HUES6 (cell line): Measurements from ENCODE around the gene EDEM1.
"Not testable (repeated sequence)": the region's sequence is repeated elsewhere in the genome, so short reads cannot be mapped to it uniquely, and the experiment has no call there.

ENCODE experiments used
- H3K27ac ChIP-seq: 2 replicates; pipeline ENCODE4 v1.7.0; 2013; ENCODE audit warnings: low read depth, mild to moderate bottlenecking, low read length, inconsistent platforms
- H3K27me3 ChIP-seq: 2 replicates; pipeline ENCODE4 v1.6.1; 2013; ENCODE audit warnings: low read length; ENCODE audit not compliant: control insufficient read depth, insufficient read depth
- H3K36me3 ChIP-seq: 2 replicates; pipeline ENCODE4 v1.6.1; 2013; ENCODE audit warnings: low read length; ENCODE audit not compliant: control insufficient read depth, insufficient read depth
- H3K4me1 ChIP-seq: 2 replicates; pipeline ENCODE4 v1.6.1; 2013; ENCODE audit warnings: low read length; ENCODE audit not compliant: control insufficient read depth, insufficient read depth
- H3K4me3 ChIP-seq: 2 replicates; pipeline ENCODE4 v1.5.1; 2013; ENCODE audit warnings: low read depth, low read length
- H3K9ac ChIP-seq: one replicate; pipeline ENCODE4 v1.6.1; 2013; ENCODE audit warnings: mild to moderate bottlenecking, low read length
- H3K9me3 ChIP-seq: 2 replicates; pipeline ENCODE4 v1.6.1; 2013; ENCODE audit warnings: low read depth, low read length; ENCODE audit not compliant: control insufficient read depth, insufficient read depth

Gene EDEM1

GRCh38 chr3:5233026-5233425 lies 45.5 kb downstream of the EDEM1 start:
- H3K27ac ChIP-seq, result no peak overlapping the region
- H3K4me1 ChIP-seq, result peaks cover 4% of the 10 kb centered on the region
- no peak overlapping the region for H3K4me3 ChIP-seq
- no peaks in the 10 kb centered on the region for H3K36me3 ChIP-seq
- H3K27me3 ChIP-seq, result no peaks in the 10 kb centered on the region
- H3K9me3 ChIP-seq, result no peaks in the 10 kb centered on the region
- no peak overlapping the region for H3K9ac ChIP-seq

GRCh38 chr3:5235655-5236054 lies 48.1 kb downstream of the EDEM1 start:
- no peaks in the 10 kb centered on the region for H3K36me3 ChIP-seq
- H3K4me3 ChIP-seq, result no peak overlapping the region
- H3K9ac ChIP-seq, result no peak overlapping the region
- no peak overlapping the region for H3K27ac ChIP-seq
- no peaks in the 10 kb centered on the region for H3K27me3 ChIP-seq
- H3K4me1 ChIP-seq, result peaks cover 4% of the 10 kb centered on the region
- no peaks in the 10 kb centered on the region for H3K9me3 ChIP-seq

GRCh38 chr3:5238545-5238944 lies 51.0 kb downstream of the EDEM1 start:
- H3K9me3 ChIP-seq, result peaks cover 6% of the 10 kb centered on the region; the same call in 1 of the 2 replicates
- H3K9ac ChIP-seq, result no peak overlapping the region
- H3K36me3 ChIP-seq, result no peaks in the 10 kb centered on the region
- H3K27me3 ChIP-seq, result no peaks in the 10 kb centered on the region
- no peak overlapping the region for H3K27ac ChIP-seq
- no peaks in the 10 kb centered on the region for H3K4me1 ChIP-seq
- no peak overlapping the region for H3K4me3 ChIP-seq

- no peak overlapping the region for H3K27ac ChIP-seq
- no peaks in the 10 kb centered on the region for H3K27me3 ChIP-seq
- H3K4me1 ChIP-seq, result no peaks in the 10 kb centered on the region
- H3K36me3 ChIP-seq, result no peaks in the 10 kb centered on the region
- H3K9me3 ChIP-seq, result peaks cover 10% of the 10 kb centered on the region
- no peak overlapping the region for H3K9ac ChIP-seq
- H3K4me3 ChIP-seq, result no peak overlapping the region
These were observed 52.1 kb downstream of the EDEM1 start for GRCh38 chr3:5239602-5240001.

- Histone ChIP-seq H3K4me3 (no peak overlapping the region), H3K9me3 (peaks cover 10% of the 10 kb centered on the region), H3K4me1 (no peaks in the 10 kb centered on the region), H3K27ac (no peak overlapping the region), H3K9ac (no peak overlapping the region), H3K27me3 (no peaks in the 10 kb centered on the region), H3K36me3 (no peaks in the 10 kb centered on the region)
These were observed 53.2 kb downstream of the EDEM1 start for GRCh38 chr3:5240740-5241139.

GRCh38 chr3:5242785-5243184 lies 55.3 kb downstream of the EDEM1 start:
- peaks cover 10% of the 10 kb centered on the region for H3K9me3 ChIP-seq
- H3K27ac ChIP-seq, H3K36me3 ChIP-seq, H3K9ac ChIP-seq, H3K4me3 ChIP-seq, H3K27me3 ChIP-seq, H3K4me1 ChIP-seq: not testable (repeated sequence)

GRCh38 chr3:5245927-5246326 lies 58.4 kb downstream of the EDEM1 start:
- no peak overlapping the region for H3K27ac ChIP-seq
- H3K4me3 ChIP-seq, result no peak overlapping the region
- peaks cover 10% of the 10 kb centered on the region for H3K9me3 ChIP-seq
- H3K27me3 ChIP-seq, result no peaks in the 10 kb centered on the region
- no peaks in the 10 kb centered on the region for H3K4me1 ChIP-seq
- H3K9ac ChIP-seq, result no peak overlapping the region
- no peaks in the 10 kb centered on the region for H3K36me3 ChIP-seq

GRCh38 chr3:5248822-5249221 lies 61.3 kb downstream of the EDEM1 start:
- no peak overlapping the region for H3K4me3 ChIP-seq
- H3K27ac ChIP-seq, result no peak overlapping the region
- H3K27me3 ChIP-seq, result no peaks in the 10 kb centered on the region
- peaks cover 2% of the 10 kb centered on the region for H3K9me3 ChIP-seq
- no peak overlapping the region for H3K9ac ChIP-seq
- no peaks in the 10 kb centered on the region for H3K4me1 ChIP-seq
- H3K36me3 ChIP-seq, result no peaks in the 10 kb centered on the region

GRCh38 chr3:5250467-5251195 lies 63.1 kb downstream of the EDEM1 start:
- H3K9ac ChIP-seq, result no peak overlapping the region
- no peaks in the 10 kb centered on the region for H3K4me1 ChIP-seq
- H3K9me3 ChIP-seq, result no peaks in the 10 kb centered on the region
- no peak overlapping the region for H3K4me3 ChIP-seq
- no peaks in the 10 kb centered on the region for H3K36me3 ChIP-seq
- H3K27me3 ChIP-seq, result no peaks in the 10 kb centered on the region
- no peak overlapping the region for H3K27ac ChIP-seq

- Histone ChIP-seq H3K27me3 (no peaks in the 10 kb centered on the region), H3K27ac (no peak overlapping the region), H3K9me3 (no peaks in the 10 kb centered on the region), H3K4me3 (no peak overlapping the region), H3K36me3 (no peaks in the 10 kb centered on the region), H3K4me1 (no peaks in the 10 kb centered on the region), H3K9ac (no peak overlapping the region)
These were observed 63.7 kb downstream of the EDEM1 start for GRCh38 chr3:5251196-5251583.

GRCh38 chr3:5252131-5252530 lies 64.6 kb downstream of the EDEM1 start:
- Histone ChIP-seq H3K9me3 (no peaks in the 10 kb centered on the region), H3K4me1 (no peaks in the 10 kb centered on the region), H3K9ac (no peak overlapping the region), H3K27me3 (no peaks in the 10 kb centered on the region), H3K4me3 (no peak overlapping the region), H3K27ac (no peak overlapping the region), H3K36me3 (no peaks in the 10 kb centered on the region)
